Left renal pelvis (tissue), 4 donors: ENCODE results near the gene GPR34. TPM values are rescaled to one million over a fixed set of nuclear protein-coding genes. Genes with fewer than 3 reads are reported as not detected.
"Not testable (repeated sequence)": the region's sequence is repeated elsewhere in the genome, so short reads cannot be mapped to it uniquely, and the experiment has no call there.

Experiments used
- DNase-seq, 4 donors: peaks; one replicate each; pipeline ENCODE4 v3.0.0-alpha.2; 2013; ENCODE audit warnings: low read depth in 4 of 4, low spot score in 3 of 4
- polyA plus RNA-seq, 4 donors: library from polyadenylated mRNA; unstranded; fragments of 120-200 nt; gene quantifications; one replicate each; pipeline ENCODE4 v1.2.1, GENCODE V29; 2013; ENCODE audit not compliant: insufficient read length in 4 of 4

The GPR34 gene
- 10 to 100 TPM in 1 of 4 donors, 1 to 10 TPM in 3; 2.3 to 12.8 (median 5.9) TPM for polyA plus RNA-seq

- no peak for DNase-seq
Measured at GRCh38 chrX:41688835-41689234, at the start of gene GPR34. Gene GPR34, plus strand, starts transcription at chrX:41688973. Its CDS starts 6,661 bp downstream, at chrX:41695634.

GRCh38 chrX:41646201-41646600 is 42.6 kb upstream of the GPR34 start:
- not testable (repeated sequence) for DNase-seq

GRCh38 chrX:41653125-41653524 is 35.6 kb upstream of the GPR34 start:
- no peak for DNase-seq

- DNase-seq = peak in 1 of 4 donors; percentile 0
Measured at GRCh38 chrX:41655101-41655500, 33.7 kb upstream of the GPR34 start.

GRCh38 chrX:41655631-41656030 is 33.1 kb upstream of the GPR34 start:
- no peak for DNase-seq

- no peak for DNase-seq
Measured at GRCh38 chrX:41661366-41662095, 27.2 kb upstream of the GPR34 start.

- DNase-seq = no peak
Measured at GRCh38 chrX:41664375-41664901, 24.3 kb upstream of the GPR34 start.

- no peak for DNase-seq
Measured at GRCh38 chrX:41664908-41665307, 23.9 kb upstream of the GPR34 start.

- no peak for DNase-seq
Measured at GRCh38 chrX:41665686-41666085, 23.1 kb upstream of the GPR34 start.

GRCh38 chrX:41666251-41666650 is 22.5 kb upstream of the GPR34 start:
- DNase-seq = no peak

GRCh38 chrX:41667631-41668030 is 21.1 kb upstream of the GPR34 start:
- no peak for DNase-seq

- no peak for DNase-seq
Measured at GRCh38 chrX:41670112-41670511, 18.7 kb upstream of the GPR34 start.

GRCh38 chrX:41671082-41671481 is 17.7 kb upstream of the GPR34 start:
- DNase-seq = no peak

GRCh38 chrX:41672643-41673042 is 16.1 kb upstream of the GPR34 start:
- no peak for DNase-seq

GRCh38 chrX:41676361-41676760 is 12.4 kb upstream of the GPR34 start:
- not testable (repeated sequence) for DNase-seq

GRCh38 chrX:41677183-41678060 is 11.4 kb upstream of the GPR34 start:
- DNase-seq = no peak

GRCh38 chrX:41684138-41684537 is 4.6 kb upstream of the GPR34 start:
- DNase-seq = no peak

GRCh38 chrX:41684940-41685339 is 3.8 kb upstream of the GPR34 start:
- DNase-seq = no peak

- no peak for DNase-seq
Measured at GRCh38 chrX:41686788-41687187, 2.0 kb upstream of the GPR34 start.

GRCh38 chrX:41688156-41688555 is 617 bp upstream of the GPR34 start:
- DNase-seq = no peak

- DNase-seq = no peak
Measured at GRCh38 chrX:41689711-41690110, 938 bp downstream of the GPR34 start.
